GM08714 (cell line): ENCODE measurements around the gene ELMO3.

Source experiments
- H3K4me3 ChIP-seq: fragments of 200-500 bp; sonication (Bioruptor generic); 2 replicates; pipeline ENCODE4 v1.5.1; 2014; ENCODE audit warnings: mild to moderate bottlenecking, low read length, inconsistent platforms
- ZNF274 ChIP-seq: IDR thresholded peaks from 2 replicates; pipeline ENCODE4 v1.6.1; 2012; ENCODE audit warnings: mild to moderate bottlenecking, low read depth, low read length

Gene ELMO3

DNA sequence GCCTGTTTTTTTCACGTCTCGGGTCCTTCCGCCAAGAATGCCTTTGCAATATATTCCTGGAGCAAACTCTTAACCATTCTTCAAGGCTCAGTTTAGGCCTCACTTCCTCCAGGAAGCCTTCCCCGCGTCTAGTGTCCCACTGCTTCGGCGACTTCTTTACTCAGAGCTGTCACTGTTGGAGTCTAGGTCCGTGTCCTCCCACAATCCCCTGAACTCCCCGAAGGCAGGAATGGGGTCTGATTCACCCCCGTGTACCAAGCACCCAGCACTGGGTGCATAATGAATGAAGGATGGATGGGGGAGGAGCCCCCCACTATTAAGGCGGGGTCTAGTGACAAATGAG, 15.7 kb upstream of the ELMO3 start:
- TF ChIP-seq ZNF274 = no peak
- peak overlapping the region; percentile 61 for H3K4me3 ChIP-seq

DNA sequence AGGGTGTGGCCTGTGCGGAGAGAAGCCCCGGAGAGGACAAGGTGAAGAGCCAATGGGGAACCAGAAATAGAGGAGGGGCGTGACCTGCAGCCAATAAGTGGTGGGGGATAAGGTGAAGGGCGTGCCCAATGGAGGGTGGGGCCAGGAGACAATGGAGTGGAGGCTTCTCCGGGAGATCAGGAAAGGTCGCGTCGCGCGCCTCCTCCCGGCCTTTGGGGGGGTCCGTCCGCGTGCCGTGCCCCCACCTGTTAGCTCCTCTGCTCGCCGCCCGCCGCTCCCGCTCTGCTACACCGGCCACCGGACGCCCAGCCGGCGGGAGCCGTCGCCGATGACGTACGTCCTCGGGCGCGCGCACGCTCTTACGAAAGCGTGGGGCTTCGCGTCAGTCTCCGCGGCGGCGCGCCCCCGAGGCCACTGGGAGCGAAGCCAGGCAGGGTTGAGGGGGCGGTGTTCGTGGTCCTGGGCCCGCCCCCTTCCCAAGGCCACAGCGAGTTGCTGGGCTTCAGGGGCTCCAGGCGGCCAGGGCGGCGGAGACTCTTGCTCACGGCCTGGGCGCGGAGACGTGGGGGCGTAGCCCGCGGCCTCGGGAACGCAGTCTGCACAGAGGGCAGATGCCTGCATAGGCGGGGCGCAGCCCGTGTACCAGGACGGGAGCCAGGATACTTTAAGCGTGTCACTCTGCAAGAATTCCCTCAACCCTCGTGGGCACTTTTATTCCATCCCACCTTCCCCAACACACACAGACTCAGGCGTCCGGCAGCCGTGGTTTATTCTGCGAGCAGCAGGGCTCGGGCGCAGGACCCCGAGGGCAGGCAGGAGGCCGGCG, 15.1 kb upstream of the ELMO3 start, which contains the start of gene MATCAP1:
Gene MATCAP1 (minus strand): TSS at position 337 of the 826 bp plus-strand sequence. CDS start 3,353 bp downstream, outside the sequence.
- TF ChIP-seq ZNF274 = no peak
- peak within 1 kb of the TSS; percentile 61 for H3K4me3 ChIP-seq

DNA sequence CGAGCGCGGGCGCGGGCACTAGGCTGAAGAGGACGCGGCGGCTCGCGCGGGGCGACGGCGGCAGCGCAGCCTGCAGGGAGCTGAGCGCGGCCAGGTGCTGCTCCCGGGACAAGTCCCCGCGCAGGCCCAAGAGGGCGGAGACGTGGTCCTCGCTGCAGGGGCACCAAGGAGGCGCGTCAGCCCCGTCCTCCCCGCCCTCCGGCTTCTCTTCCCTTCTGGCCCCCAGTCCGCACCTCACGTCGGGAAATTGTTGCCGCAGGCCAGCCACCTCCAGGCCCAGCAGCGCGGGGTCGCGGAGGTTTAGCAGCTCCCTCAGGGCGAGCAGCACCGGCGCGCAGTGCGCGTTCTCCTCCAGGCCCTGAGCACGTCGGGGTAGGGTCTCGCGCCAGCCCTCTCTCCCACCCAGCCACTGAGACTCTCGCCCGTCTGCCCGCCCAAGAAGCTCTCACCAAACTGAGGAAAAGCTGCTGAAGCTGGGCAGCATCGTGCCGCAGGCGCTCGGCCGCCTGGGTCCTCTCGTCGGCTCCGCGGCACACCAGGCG, 14.4 kb upstream of the ELMO3 start:
- H3K4me3 ChIP-seq = peak overlapping the region; percentile 61; the same call in 1 of the 2 replicates
- TF ChIP-seq ZNF274 = no peak

- no peak for TF ChIP-seq ZNF274
- H3K4me3 ChIP-seq = no peak overlapping the region
Observed at GRCh38 chr16:67184995-67185650, 13.8 kb upstream of the ELMO3 start.

GRCh38 chr16:67185651-67186134, 13.2 kb upstream of the ELMO3 start:
- no peak for TF ChIP-seq ZNF274
- H3K4me3 ChIP-seq = no peak overlapping the region

DNA sequence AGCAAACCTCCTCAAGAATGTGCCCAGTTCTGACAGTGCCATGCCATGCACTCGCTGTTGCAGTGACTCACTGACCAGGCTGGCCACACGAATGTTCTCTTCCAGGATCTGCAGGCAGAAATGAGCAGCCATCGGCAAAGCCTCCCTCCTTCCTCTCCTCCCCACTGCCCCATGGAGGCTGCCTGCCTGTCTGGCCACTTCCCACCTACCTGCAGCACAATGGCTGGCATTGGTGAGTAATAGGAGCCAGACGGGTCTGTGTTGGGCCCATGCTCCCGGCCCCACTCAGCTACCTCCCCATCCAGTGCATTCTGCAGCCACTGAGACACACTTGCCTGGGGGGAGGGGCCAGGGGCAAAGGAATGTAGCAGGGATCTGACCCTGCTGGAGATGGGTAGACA, 12.4 kb upstream of the ELMO3 start:
- TF ChIP-seq ZNF274 = no peak
- H3K4me3 ChIP-seq = no peak overlapping the region

DNA sequence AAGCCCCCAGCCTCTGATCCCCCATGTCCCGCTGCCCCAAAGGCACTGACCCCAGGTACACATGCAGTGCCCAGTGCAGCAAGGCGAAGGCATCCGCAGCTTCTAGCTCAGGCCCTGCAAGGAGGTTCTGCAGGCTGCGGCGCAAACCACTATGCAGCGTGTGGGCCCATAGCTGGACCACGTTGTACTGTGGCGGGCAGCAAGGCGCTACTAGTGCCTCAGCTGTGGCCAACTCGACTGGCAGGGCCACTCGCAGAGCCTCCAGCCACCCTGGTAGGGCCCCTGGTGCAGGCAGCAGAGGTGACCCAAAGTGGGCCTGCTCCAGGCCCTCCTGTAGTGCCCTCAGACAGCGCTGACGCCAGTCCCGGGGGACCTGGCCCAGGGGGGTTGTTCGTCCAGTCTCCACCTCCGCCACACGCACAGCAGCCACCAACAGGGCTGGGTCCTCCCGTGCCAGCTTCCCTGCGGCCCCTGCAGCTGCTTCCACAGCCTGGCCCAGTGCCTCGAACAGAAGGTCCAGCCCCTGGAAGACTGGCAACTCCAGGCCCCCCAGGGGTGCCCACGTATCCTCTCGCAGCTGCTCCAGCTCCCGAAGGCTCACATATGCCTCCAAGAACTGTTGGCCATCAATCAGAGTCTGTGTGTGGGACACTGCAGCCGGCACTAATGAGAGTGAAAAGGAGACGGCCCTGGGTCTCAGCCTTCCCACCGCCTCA, 11.6 kb upstream of the ELMO3 start:
- no peak for TF ChIP-seq ZNF274
- H3K4me3 ChIP-seq = no peak overlapping the region

DNA sequence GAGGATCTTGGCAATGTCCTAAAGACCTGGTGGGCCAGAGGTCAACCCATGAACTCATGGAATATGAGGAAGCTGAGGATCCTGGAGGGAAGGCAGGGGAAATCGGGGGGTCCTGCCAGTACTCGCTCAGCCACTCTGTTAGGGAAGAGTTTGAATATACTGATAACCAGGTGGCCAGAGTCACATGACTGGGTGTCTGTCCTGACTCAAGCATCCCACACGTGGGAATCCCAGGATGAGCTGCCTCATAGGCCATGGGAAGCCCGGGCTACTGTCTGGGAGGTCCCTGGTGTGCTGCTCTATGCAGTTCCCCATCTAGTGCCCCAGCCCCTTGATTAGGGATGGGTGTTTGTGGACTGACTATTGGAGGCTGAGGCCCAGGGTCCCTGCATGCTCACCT, 10.6 kb upstream of the ELMO3 start:
- TF ChIP-seq ZNF274 = no peak
- no peak overlapping the region for H3K4me3 ChIP-seq

DNA sequence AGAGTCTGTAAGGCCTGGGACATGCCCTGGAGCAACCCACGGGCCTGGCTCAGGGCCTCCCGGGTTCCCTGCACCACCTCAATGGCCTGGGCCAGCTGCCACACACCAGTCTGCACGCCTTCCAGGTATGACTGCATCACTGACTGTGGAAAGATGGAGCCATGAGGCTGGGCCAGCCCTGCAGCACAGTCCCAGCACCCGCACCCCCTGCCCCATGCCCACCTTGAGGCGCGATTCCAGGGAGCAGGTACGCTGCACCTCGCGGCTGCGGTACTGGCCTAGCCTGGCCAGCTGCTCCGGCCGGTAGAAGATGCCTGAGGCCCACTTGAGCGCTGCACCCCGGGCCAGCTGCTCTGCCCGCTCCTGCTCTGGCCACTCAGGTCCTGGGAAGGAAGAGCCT, 10.1 kb upstream of the ELMO3 start:
- H3K4me3 ChIP-seq = no peak overlapping the region
- TF ChIP-seq ZNF274 = no peak

DNA sequence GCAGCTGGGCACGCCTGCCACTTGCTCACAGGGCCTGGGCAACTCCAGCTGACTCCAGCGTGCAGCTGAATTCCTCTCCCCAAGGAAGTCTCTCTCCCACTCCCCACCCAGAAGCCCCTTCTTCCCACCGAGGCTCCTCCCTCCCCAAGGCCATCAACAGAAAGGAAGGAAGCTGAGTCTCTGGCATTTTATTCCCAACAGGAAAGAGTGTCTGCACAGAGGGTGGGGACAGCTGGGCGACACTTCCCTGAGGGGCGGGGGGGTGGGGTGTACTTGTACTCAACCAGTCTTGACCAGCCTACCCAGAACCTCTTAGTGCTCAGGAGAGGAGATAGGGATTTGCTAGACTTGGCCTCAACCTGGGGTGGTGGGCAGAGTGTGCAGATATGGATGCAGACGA, 8.9 kb upstream of the ELMO3 start, which contains the start of gene EXOC3L1:
Gene EXOC3L1 (minus strand): TSS at position 96 of the 400 bp plus-strand sequence. CDS start 460 bp downstream, outside the sequence.
- no peak within 1 kb of the TSS for H3K4me3 ChIP-seq
- TF ChIP-seq ZNF274 = no peak

DNA sequence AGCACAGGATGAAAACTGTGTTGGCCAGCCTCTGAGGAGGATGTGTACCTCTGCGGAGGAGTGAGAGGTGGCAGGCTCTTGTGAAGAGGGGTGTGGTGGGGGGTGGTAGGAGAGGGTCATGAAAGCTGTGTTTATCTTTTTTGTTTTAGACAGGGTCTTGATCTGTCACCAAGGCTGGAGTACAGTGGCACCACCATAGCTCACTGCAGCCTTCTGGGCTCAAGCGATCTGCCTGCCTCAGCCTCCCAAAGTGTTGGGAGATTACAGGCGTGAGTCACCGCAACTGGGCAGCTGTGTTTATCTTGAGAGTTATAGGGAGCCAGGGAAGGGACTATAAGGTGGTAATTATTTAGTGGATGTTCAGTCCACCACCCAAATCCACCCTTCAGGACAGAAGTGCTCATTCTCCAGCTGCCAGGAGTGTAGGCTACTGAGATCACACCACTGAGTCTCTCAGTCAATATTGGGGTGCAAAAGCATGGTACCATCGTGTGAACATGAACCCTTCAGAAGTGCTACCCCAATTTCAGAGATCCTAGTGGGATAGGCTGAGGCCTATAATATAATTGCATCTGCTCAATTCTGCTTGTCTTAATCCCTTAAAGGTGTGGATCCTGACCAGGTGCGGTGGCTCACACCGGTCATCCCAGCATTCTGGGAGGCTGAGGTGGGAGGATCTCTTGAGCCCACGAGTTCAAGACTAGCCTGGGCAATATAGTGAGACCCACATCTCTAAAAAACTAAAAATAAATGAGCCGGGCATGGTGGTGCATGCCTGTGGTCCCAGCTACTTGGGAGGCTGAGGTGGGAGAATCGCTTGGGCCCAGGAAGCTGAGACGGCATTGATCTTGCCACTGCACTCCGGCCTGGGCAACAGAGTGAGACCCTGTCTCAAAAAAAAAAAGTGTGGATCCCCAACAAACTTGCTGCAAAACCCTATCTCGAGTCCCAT, 8.2 kb upstream of the ELMO3 start:
- H3K4me3 ChIP-seq = no peak overlapping the region
- no peak for TF ChIP-seq ZNF274

DNA sequence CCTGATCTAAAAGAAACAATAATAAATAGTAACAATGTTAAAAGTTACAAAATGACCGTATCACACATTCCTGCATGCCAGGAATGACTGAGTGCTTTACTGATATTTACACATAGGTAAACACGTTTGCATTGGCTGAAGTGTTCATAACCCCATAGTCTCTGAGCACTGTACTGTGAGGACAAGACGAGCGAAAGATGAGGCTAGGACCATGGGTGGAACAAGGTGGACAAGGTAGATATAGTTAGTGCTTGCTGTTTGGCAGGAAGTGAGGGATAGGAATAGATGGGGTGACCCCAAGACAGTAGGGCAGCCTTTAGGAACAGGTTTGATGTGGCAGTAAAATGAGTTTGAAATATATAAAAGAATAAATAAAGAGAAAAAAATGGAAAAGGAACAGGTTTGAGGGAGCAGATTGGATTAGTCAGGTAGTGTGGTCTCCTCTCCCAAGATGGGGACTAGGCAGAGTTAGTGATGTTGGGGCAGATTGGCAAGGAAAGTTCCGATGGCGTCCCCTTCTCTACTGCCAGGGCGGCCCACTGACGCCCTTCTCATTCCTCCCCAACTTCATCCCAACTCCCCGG, 7.4 kb upstream of the ELMO3 start:
- H3K4me3 ChIP-seq = peak overlapping the region; percentile 93; the same call in 1 of the 2 replicates
- TF ChIP-seq ZNF274 = no peak

- no peak for TF ChIP-seq ZNF274
- peak within 1 kb of the TSS; percentile 93 for H3K4me3 ChIP-seq
Observed at GRCh38 chr16:67191995-67192681, 6.8 kb upstream of the ELMO3 start, which contains the start of gene E2F4. Gene E2F4, plus strand, starts transcription at chr16:67192155. Its CDS starts 73 bp downstream, at chr16:67192228.
